Uterus (tissue), 2 donors: ENCODE measurements around the gene SIRT2.

Experiments used
- CTCF ChIP-seq, 4 experiments: fragments of 200-600 bp in 2 of 4; fragments of 450-650 bp in 2 of 4; sonication (generic) in 2 of 4; IDR thresholded peaks; one replicate each; pipeline ENCODE4 v1.5.1; 2016 to 2019; ENCODE audit warnings: antibody characterized with exemption in 4 of 4, mild to moderate bottlenecking in 2 of 4, moderate library complexity in 1 of 4
- POLR2A ChIP-seq, 2 donors: fragments of 450-650 bp; IDR thresholded peaks; one replicate each; pipeline ENCODE4 v1.6.1; 2016; ENCODE audit warnings: antibody characterized with exemption in 2 of 2, mild to moderate bottlenecking in 1 of 2, moderate library complexity in 1 of 2

GRCh38 chr19:38856813-38857212 lies 42.6 kb downstream of the SIRT2 start:
- no peak for TF ChIP-seq CTCF (IDR thresholded peaks at IDR 0.05)
- no peak for TF ChIP-seq POLR2A (IDR thresholded peaks at IDR 0.05)
